GM21717 (cell line): ENCODE results near the gene CDH15.

Experiments used
- ATAC-seq: cut with Tn5 transposase; IDR thresholded peaks from one replicate; pipeline ENCODE4 v1.9.1; 2021; ENCODE audit warnings: mild to moderate bottlenecking, moderate library complexity; ENCODE audit not compliant: unreplicated experiment

Gene CDH15

GRCh38 chr16:89171216-89172170 lies at the start of gene CDH15:
Gene CDH15 (plus strand): TSS chr16:89171748. CDS start chr16:89171832, 84 bp downstream.
- peak; percentile 61 for ATAC-seq

GRCh38 chr16:89122322-89122851 lies 49.2 kb upstream of the CDH15 start:
- no peak for ATAC-seq

GRCh38 chr16:89123001-89123830 lies 48.3 kb upstream of the CDH15 start:
- no peak for ATAC-seq

GRCh38 chr16:89123831-89124100 lies 47.8 kb upstream of the CDH15 start:
- ATAC-seq = no peak

- no peak for ATAC-seq
Observed at GRCh38 chr16:89129378-89129777, 42.2 kb upstream of the CDH15 start.

GRCh38 chr16:89130448-89130847 lies 41.1 kb upstream of the CDH15 start:
- ATAC-seq = no peak

- no peak for ATAC-seq
Observed at GRCh38 chr16:89131783-89132182, 39.8 kb upstream of the CDH15 start.

GRCh38 chr16:89132194-89133005 lies 39.1 kb upstream of the CDH15 start:
- no peak for ATAC-seq

- no peak for ATAC-seq
Observed at GRCh38 chr16:89133457-89134127, 38.0 kb upstream of the CDH15 start.

- ATAC-seq = no peak
Observed at GRCh38 chr16:89134269-89134668, 37.3 kb upstream of the CDH15 start.

GRCh38 chr16:89135166-89135565 lies 36.4 kb upstream of the CDH15 start:
- no peak for ATAC-seq

- ATAC-seq = no peak
Observed at GRCh38 chr16:89135971-89136765, 35.4 kb upstream of the CDH15 start.

- ATAC-seq = no peak
Observed at GRCh38 chr16:89136931-89137330, 34.6 kb upstream of the CDH15 start.

- no peak for ATAC-seq
Observed at GRCh38 chr16:89137666-89138512, 33.7 kb upstream of the CDH15 start.

GRCh38 chr16:89138513-89138795 lies 33.1 kb upstream of the CDH15 start:
- no peak for ATAC-seq

GRCh38 chr16:89138843-89139520 lies 32.6 kb upstream of the CDH15 start:
- no peak for ATAC-seq

GRCh38 chr16:89139907-89140361 lies 31.6 kb upstream of the CDH15 start:
- no peak for ATAC-seq

GRCh38 chr16:89140401-89140800 lies 31.1 kb upstream of the CDH15 start:
- no peak for ATAC-seq
